Calu3 (cell line): Measurements from ENCODE around the gene PRKN. TPM values are rescaled to one million over a fixed set of nuclear protein-coding genes. Genes with fewer than 3 reads are reported as not detected.

Source experiments
- BruUV-seq: library from RNA; stranded (reverse); fragments of 400-500 nt; replicated peaks from 2 replicates; lab custom pipeline; 2021; lab: Mats Ljungman, UMichigan
- CTCF ChIA-PET: fragments of 300-600 bp; sonication (Branson Sonifier 250); formaldehyde crosslinking; loops from one replicate; lab custom pipeline; 2022; ENCODE audit warnings: antibody characterized with exemption; lab: Charles Lee
- DNase-seq: peaks from one replicate; pipeline ENCODE4 v3.0.0; 2022
- H3K27ac Mint-ChIP-seq: one replicate; pipeline ENCODE4 v1.8.0; 2022; ENCODE audit warnings: mixed read lengths; ENCODE audit not compliant: unreplicated experiment
- H3K27me3 Mint-ChIP-seq: one replicate; pipeline ENCODE4 v1.8.0; 2022; ENCODE audit warnings: mixed read lengths; ENCODE audit not compliant: unreplicated experiment
- H3K36me3 Mint-ChIP-seq: one replicate; pipeline ENCODE4 v1.8.0; 2022; ENCODE audit warnings: mild to moderate bottlenecking, moderate library complexity, mixed read lengths; ENCODE audit not compliant: insufficient read depth, unreplicated experiment
- H3K4me1 Mint-ChIP-seq: one replicate; pipeline ENCODE4 v1.8.0; 2022; ENCODE audit warnings: mild to moderate bottlenecking, low read depth, mixed read lengths; ENCODE audit not compliant: unreplicated experiment
- H3K4me3 Mint-ChIP-seq: one replicate; pipeline ENCODE4 v1.8.0; 2022; ENCODE audit warnings: mild to moderate bottlenecking, low read depth, moderate library complexity, mixed read lengths; ENCODE audit not compliant: unreplicated experiment
- H3K9me3 Mint-ChIP-seq: one replicate; pipeline ENCODE4 v1.8.0; 2022; ENCODE audit warnings: low read depth, mixed read lengths; ENCODE audit not compliant: unreplicated experiment
- intact Hi-C: fragments of 100-400 bp; cut with micrococcal nuclease; formaldehyde crosslinking; loops from one replicate; pipeline ENCODE4 v1.10.0; 2022; ENCODE audit not compliant: unreplicated experiment
- total RNA-seq: library from RNA; stranded (reverse); gene quantifications from 2 replicates; pipeline ENCODE4 v1.2.3, GENCODE V29; 2022
- TF ChIP-seq, protein P1 (sequence below): fragments of 200-600 bp; IDR thresholded peaks from one replicate; pipeline ENCODE4 v1.8.0; 2022; ENCODE audit warnings: antibody characterized with exemption; ENCODE audit not compliant: unreplicated experiment

The PRKN gene
- total RNA-seq, 1 experiment from 2014 or later = 3.8 TPM

DNA sequence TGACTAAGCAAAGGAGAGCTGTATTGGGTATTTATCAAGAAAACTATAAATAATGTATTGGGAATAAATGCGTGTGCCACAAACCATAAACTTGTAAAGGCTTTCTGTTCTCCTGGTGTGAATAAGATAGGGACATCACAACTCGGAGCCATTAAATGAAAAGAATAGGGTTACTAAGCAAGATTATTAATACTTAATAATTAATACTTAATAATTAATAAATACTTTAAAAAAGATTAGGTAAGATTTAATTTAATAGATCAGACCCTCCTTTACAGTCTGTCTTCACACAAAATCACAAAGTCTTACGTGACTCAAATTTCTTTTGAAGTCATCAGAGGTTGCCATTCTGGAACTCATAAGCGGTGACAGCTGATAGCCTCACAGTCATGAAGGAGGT lies 648.9 kb downstream of the PRKN start:
- no peaks in the 10 kb centered on the region for H3K4me1 Mint-ChIP-seq
- TF ChIP-seq, protein P1, sequence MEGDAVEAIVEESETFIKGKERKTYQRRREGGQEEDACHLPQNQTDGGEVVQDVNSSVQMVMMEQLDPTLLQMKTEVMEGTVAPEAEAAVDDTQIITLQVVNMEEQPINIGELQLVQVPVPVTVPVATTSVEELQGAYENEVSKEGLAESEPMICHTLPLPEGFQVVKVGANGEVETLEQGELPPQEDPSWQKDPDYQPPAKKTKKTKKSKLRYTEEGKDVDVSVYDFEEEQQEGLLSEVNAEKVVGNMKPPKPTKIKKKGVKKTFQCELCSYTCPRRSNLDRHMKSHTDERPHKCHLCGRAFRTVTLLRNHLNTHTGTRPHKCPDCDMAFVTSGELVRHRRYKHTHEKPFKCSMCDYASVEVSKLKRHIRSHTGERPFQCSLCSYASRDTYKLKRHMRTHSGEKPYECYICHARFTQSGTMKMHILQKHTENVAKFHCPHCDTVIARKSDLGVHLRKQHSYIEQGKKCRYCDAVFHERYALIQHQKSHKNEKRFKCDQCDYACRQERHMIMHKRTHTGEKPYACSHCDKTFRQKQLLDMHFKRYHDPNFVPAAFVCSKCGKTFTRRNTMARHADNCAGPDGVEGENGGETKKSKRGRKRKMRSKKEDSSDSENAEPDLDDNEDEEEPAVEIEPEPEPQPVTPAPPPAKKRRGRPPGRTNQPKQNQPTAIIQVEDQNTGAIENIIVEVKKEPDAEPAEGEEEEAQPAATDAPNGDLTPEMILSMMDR = no peak
- no peaks in the 10 kb centered on the region for H3K36me3 Mint-ChIP-seq
- no peak for DNase-seq
- no peak overlapping the region for H3K4me3 Mint-ChIP-seq
- no TSS peak for BruUV-seq
- intact Hi-C loops = no loop called here
- no peaks in the 10 kb centered on the region for H3K27me3 Mint-ChIP-seq
- no peak overlapping the region for H3K27ac Mint-ChIP-seq
- CTCF ChIA-PET = no interaction called here
- peaks cover 3% of the 10 kb centered on the region for H3K9me3 Mint-ChIP-seq

DNA sequence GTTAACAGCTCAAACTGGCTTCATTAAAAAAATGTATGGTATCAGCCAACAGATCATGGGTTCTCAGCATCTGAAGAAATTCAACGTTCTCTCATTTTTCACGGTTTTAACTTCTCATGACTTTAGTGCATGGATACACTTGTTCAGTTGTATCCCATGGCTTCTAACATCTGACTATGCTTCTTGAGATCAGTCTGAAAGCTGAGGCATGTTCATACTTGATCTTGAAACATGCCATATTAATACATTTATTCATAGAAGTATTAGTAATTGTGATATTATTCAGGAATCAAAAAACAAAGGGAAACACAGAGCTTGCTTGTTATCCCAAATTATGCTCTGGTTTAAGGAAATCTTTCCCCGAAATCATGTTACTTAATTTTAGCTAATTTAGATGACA lies 649.4 kb downstream of the PRKN start:
- BruUV-seq = no TSS peak
- TF ChIP-seq, protein P1 = no peak
- no peak for DNase-seq
- no peak overlapping the region for H3K27ac Mint-ChIP-seq
- no peak overlapping the region for H3K4me3 Mint-ChIP-seq
- no peaks in the 10 kb centered on the region for H3K4me1 Mint-ChIP-seq
- H3K36me3 Mint-ChIP-seq = no peaks in the 10 kb centered on the region
- intact Hi-C loops = no loop called here
- CTCF ChIA-PET = no interaction called here
- H3K27me3 Mint-ChIP-seq = no peaks in the 10 kb centered on the region
- peaks cover 3% of the 10 kb centered on the region for H3K9me3 Mint-ChIP-seq

DNA sequence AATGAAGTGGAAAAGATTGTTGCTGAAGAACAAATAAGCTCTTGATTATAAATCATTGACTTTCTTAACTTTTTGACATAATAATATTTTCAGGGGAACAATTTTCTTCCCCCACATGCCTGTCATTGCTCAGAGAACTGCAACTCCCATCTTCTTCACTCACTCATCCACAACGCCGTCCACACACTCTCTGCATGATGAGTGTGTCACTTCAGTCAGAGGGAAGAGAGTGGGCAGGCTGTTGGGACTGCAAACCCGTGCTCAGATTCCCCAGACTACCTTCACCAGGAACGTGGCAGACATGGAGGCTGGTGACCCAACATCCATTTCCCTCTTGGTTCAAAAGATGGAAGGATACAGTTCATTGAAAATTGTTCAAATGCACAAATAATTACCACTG lies 650.8 kb downstream of the PRKN start:
- no peak overlapping the region for H3K27ac Mint-ChIP-seq
- CTCF ChIA-PET = no interaction called here
- TF ChIP-seq, protein P1 = no peak
- no TSS peak for BruUV-seq
- no peak for DNase-seq
- H3K9me3 Mint-ChIP-seq = peaks cover 3% of the 10 kb centered on the region
- no peak overlapping the region for H3K4me3 Mint-ChIP-seq
- H3K36me3 Mint-ChIP-seq = no peaks in the 10 kb centered on the region
- intact Hi-C loops = no loop called here
- H3K27me3 Mint-ChIP-seq = no peaks in the 10 kb centered on the region
- no peaks in the 10 kb centered on the region for H3K4me1 Mint-ChIP-seq

DNA sequence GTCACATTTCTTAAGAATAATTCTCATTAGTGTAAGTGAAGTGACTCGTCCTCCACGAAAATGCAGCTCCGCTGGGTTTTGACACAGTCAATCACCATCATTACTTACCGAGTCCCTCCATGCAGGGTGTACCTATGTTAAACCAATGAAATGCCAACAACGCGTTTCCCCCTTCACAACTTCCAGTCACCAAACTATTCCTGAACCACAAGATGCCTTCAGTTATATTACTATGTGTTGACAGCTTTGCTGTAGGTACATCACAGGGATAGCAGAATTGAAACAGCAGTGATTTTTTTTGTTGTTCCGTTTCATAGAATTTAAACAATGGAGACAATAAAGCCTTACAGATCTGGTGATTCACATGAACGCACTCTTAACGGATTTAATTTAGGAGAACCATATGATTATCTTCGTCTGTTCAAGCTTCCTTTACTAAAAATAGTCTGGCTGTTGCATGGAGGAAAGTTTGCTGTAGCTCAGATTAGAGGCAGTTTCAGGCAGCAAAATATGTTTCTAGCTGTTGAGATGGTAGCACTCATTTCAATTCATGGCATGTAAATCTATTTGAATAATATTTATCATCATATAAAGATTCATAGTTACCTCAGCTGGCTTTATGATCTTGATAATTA lies 652.8 kb downstream of the PRKN start:
- Mint-ChIP-seq H3K4me3 (no peak overlapping the region), H3K36me3 (no peaks in the 10 kb centered on the region), H3K9me3 (no peaks in the 10 kb centered on the region), H3K27me3 (no peaks in the 10 kb centered on the region), H3K4me1 (no peaks in the 10 kb centered on the region), H3K27ac (no peak overlapping the region)
- no peak for DNase-seq
- CTCF ChIA-PET = no interaction called here
- intact Hi-C loops = no loop called here
- TF ChIP-seq, protein P1 = no peak
- BruUV-seq = no TSS peak
